Nephron (organoid): ENCODE results near the gene CFAP61.
"Not testable (repeated sequence)": the region's sequence is repeated elsewhere in the genome, so short reads cannot be mapped to it uniquely, and the experiment has no call there.

Source experiments
- H3K27ac Mint-ChIP-seq, 3 experiments: 2 replicates each; pipeline ENCODE4 v1.8.0; 2020; ENCODE audit warnings: mixed read lengths in 3 of 3, mild to moderate bottlenecking in 2 of 3, moderate library complexity in 1 of 3
- H3K27me3 Mint-ChIP-seq: 2 replicates; pipeline ENCODE4 v1.8.0; 2021; ENCODE audit warnings: low read depth, mild to moderate bottlenecking, moderate library complexity, mixed read lengths
- H3K36me3 Mint-ChIP-seq: 2 replicates; pipeline ENCODE4 v1.8.0; 2020; ENCODE audit warnings: low read depth, mixed read lengths
- H3K4me1 Mint-ChIP-seq: 2 replicates; pipeline ENCODE4 v1.8.0; 2020; ENCODE audit warnings: mixed read lengths
- H3K4me3 Mint-ChIP-seq, 3 experiments: 2 replicates each; pipeline ENCODE4 v1.8.0; 2020; ENCODE audit warnings: mild to moderate bottlenecking in 3 of 3, mixed read lengths in 3 of 3, moderate library complexity in 2 of 3
- H3K9me3 Mint-ChIP-seq: 2 replicates; pipeline ENCODE4 v1.8.0; 2020; ENCODE audit warnings: mixed read lengths
- CTCF ChIP-seq, 3 experiments: fragments of 200-600 bp; sonication (generic); IDR thresholded peaks; one replicate each; pipeline ENCODE4 v1.5.0; 2021; ENCODE audit warnings: antibody characterized with exemption in 3 of 3; ENCODE audit not compliant: unreplicated experiment in 3 of 3

The CFAP61 gene

GRCh38 chr20:20052074-20052970 is at the start of gene CFAP61, which contains the start of gene CRNKL1:
Gene CFAP61, plus strand, starts transcription at chr20:20052532. Its CDS starts 4,122 bp downstream, at chr20:20056654.
Gene CRNKL1, minus strand, starts transcription at chr20:20052466. Its CDS starts 124 bp downstream, at chr20:20052342.
- Mint-ChIP-seq H3K27me3 (no peaks in the 10 kb centered on the region), H3K4me3 (peak within 1 kb of the TSS; percentile 99 to 100 (median 99)), H3K4me1 (peaks cover 13% of the 10 kb centered on the region), H3K9me3 (no peaks in the 10 kb centered on the region), H3K27ac (peak within 1 kb of the TSS; percentile 74 to 97 (median 94)), H3K36me3 (peaks cover 31% of the 10 kb centered on the region)
- no peak for TF ChIP-seq CTCF (IDR thresholded peaks at IDR 0.05; ENCODE audit: unreplicated experiment in 3 of 3)

- peaks cover 50% of the 10 kb centered on the region for H3K4me1 Mint-ChIP-seq
- H3K9me3 Mint-ChIP-seq: no peaks in the 10 kb centered on the region
- H3K27me3 Mint-ChIP-seq: peaks cover 4% of the 10 kb centered on the region
- peak overlapping the region; percentile 48 to 58 (median 51) for H3K4me3 Mint-ChIP-seq
- H3K27ac Mint-ChIP-seq: peak overlapping the region; percentile 56 to 93 (median 68)
- TF ChIP-seq CTCF (IDR thresholded peaks at IDR 0.05; ENCODE audit: unreplicated experiment in 3 of 3): no peak
- peaks cover 30% of the 10 kb centered on the region for H3K36me3 Mint-ChIP-seq
These were observed 49.0 kb upstream of the CFAP61 start for GRCh38 chr20:20003031-20003954.

GRCh38 chr20:20003955-20004322 is 48.4 kb upstream of the CFAP61 start:
- Mint-ChIP-seq H3K36me3 (peaks cover 24% of the 10 kb centered on the region), H3K27ac (peak overlapping the region; percentile 56 to 93 (median 68)), H3K4me1 (peaks cover 50% of the 10 kb centered on the region), H3K4me3 (peak overlapping the region in 2 of 3 experiments; percentile 50 to 58)
- not testable (repeated sequence) for H3K9me3 Mint-ChIP-seq, H3K27me3 Mint-ChIP-seq

- Mint-ChIP-seq H3K4me1 (peaks cover 48% of the 10 kb centered on the region), H3K36me3 (peaks cover 11% of the 10 kb centered on the region), H3K9me3 (no peaks in the 10 kb centered on the region), H3K27me3 (peaks cover 3% of the 10 kb centered on the region), H3K4me3 (no peak overlapping the region), H3K27ac (peak overlapping the region in 1 of 3 experiments; percentile 71)
- no peak for TF ChIP-seq CTCF (IDR thresholded peaks at IDR 0.05; ENCODE audit: unreplicated experiment in 3 of 3)
These were observed 47.0 kb upstream of the CFAP61 start for GRCh38 chr20:20005342-20005741.

GRCh38 chr20:20009784-20010253 is 42.5 kb upstream of the CFAP61 start:
- no peaks in the 10 kb centered on the region for H3K9me3 Mint-ChIP-seq
- no peak for TF ChIP-seq CTCF (IDR thresholded peaks at IDR 0.05; ENCODE audit: unreplicated experiment in 3 of 3)
- peaks cover 24% of the 10 kb centered on the region for H3K4me1 Mint-ChIP-seq
- no peak overlapping the region for H3K4me3 Mint-ChIP-seq
- H3K27me3 Mint-ChIP-seq: no peaks in the 10 kb centered on the region
- no peaks in the 10 kb centered on the region for H3K36me3 Mint-ChIP-seq
- peak overlapping the region in 2 of 3 experiments; percentile 38 to 51 for H3K27ac Mint-ChIP-seq
